Measurements from ENCODE around the gene B3GAT1.

The B3GAT1 gene

GRCh38 chr11:134332189-134332631 lies 79.8 kb downstream of the B3GAT1 start:
- no peaks in the 10 kb centered on the region for H3K9me3 ChIP-seq

GRCh38 chr11:134331354-134332188 lies 80.5 kb downstream of the B3GAT1 start, which contains the start of gene GLB1L2:
TSS of gene GLB1L2 (plus strand) at chr11:134331988. CDS start at chr11:134332062, 74 bp downstream.
- peaks cover 0 to 17% (median 12%) of the 10 kb centered on the region in 4 donors for H3K4me1 ChIP-seq
- peak within 1 kb of the TSS; percentile 53 to 68 for H3K4me3 ChIP-seq
- no peak for TF ChIP-seq CTCF (IDR thresholded peaks at IDR 0.05)
- H3K27me3 ChIP-seq = no peaks in the 10 kb centered on the region
- H3K36me3 ChIP-seq = no peaks in the 10 kb centered on the region
- peak within 1 kb of the TSS in 1 of 2 donors; percentile 32 for H3K27ac ChIP-seq
- DNase-seq = peak; percentile 51 to 80
- intact Hi-C loops (cut with DNase I; ENCODE audit: low total_unique reads) = no loop called here
- no peaks in the 10 kb centered on the region for H3K9me3 ChIP-seq

More at GRCh38 chr11:134332189-134332631, 79.8 kb downstream of the B3GAT1 start:
- Histone ChIP-seq H3K4me3 (peak overlapping the region; percentile 53 to 68), H3K36me3 (no peaks in the 10 kb centered on the region), H3K4me1 (peaks cover 0 to 17% (median 12%) of the 10 kb centered on the region in 4 donors), H3K27ac (no peak overlapping the region), H3K27me3 (no peaks in the 10 kb centered on the region)
- intact Hi-C loops (cut with DNase I; ENCODE audit: low total_unique reads) = no loop called here
- no peak for TF ChIP-seq CTCF (IDR thresholded peaks at IDR 0.05)
- no peak for DNase-seq

GRCh38 chr11:134330611-134331353 lies 81.3 kb downstream of the B3GAT1 start:
- H3K4me3 ChIP-seq = peak overlapping the region; percentile 53 to 68
- intact Hi-C loops (cut with DNase I; ENCODE audit: low total_unique reads) = no loop called here
- peaks cover 0 to 17% (median 12%) of the 10 kb centered on the region in 4 donors for H3K4me1 ChIP-seq
- H3K9me3 ChIP-seq = no peaks in the 10 kb centered on the region
- TF ChIP-seq CTCF (IDR thresholded peaks at IDR 0.05) = no peak
- no peaks in the 10 kb centered on the region for H3K36me3 ChIP-seq
- no peaks in the 10 kb centered on the region for H3K27me3 ChIP-seq
- DNase-seq = no peak
- peak overlapping the region in 1 of 2 donors; percentile 32 for H3K27ac ChIP-seq

All from tibial artery (tissue), 4 donors.